IPS-15b (cell line): ENCODE measurements around the gene MED27.

Experiments
- H3K27me3 ChIP-seq: one replicate; pipeline ENCODE4 v1.6.1; 2013; ENCODE audit warnings: low read length; ENCODE audit not compliant: control insufficient read depth, insufficient read depth
- H3K36me3 ChIP-seq: one replicate; pipeline ENCODE4 v1.6.1; 2013; ENCODE audit warnings: low read length; ENCODE audit not compliant: control insufficient read depth, insufficient read depth
- H3K4me1 ChIP-seq: one replicate; pipeline ENCODE4 v1.6.1; 2013; ENCODE audit warnings: mild to moderate bottlenecking, low read length; ENCODE audit not compliant: control insufficient read depth, insufficient read depth
- H3K4me3 ChIP-seq: one replicate; pipeline ENCODE4 v1.5.1; 2013; ENCODE audit warnings: low read depth, low read length
- H3K9ac ChIP-seq: one replicate; pipeline ENCODE4 v1.6.1; 2013; ENCODE audit warnings: low read depth, mild to moderate bottlenecking, low read length
- H3K9me3 ChIP-seq: one replicate; pipeline ENCODE4 v1.6.1; 2013; ENCODE audit warnings: mild to moderate bottlenecking, low read length; ENCODE audit not compliant: control insufficient read depth, insufficient read depth

Gene MED27

DNA sequence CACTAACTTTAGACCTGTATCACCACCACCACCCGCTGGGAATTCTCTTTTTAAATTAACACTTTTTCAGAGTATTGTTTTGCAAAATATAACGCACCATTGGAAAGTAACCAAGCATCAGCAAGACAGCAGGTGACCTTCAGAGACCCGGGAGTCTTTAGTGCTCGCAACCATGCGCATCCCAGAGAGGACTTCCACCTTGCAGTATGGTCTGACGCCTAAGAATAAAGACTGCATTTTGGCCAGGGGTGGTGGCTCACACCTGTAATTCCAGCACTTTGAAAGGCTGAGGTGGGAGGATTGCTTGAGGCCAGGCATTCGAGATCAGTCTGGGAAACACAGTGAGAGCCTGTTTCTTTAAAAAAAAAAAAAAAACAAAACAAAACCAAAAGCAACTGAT lies 113.8 kb downstream of the MED27 start:
- no peak overlapping the region for H3K9ac ChIP-seq
- no peaks in the 10 kb centered on the region for H3K36me3 ChIP-seq
- peaks cover 26% of the 10 kb centered on the region for H3K27me3 ChIP-seq
- H3K4me1 ChIP-seq: peaks cover 17% of the 10 kb centered on the region
- H3K9me3 ChIP-seq: no peaks in the 10 kb centered on the region
- H3K4me3 ChIP-seq: no peak overlapping the region

DNA sequence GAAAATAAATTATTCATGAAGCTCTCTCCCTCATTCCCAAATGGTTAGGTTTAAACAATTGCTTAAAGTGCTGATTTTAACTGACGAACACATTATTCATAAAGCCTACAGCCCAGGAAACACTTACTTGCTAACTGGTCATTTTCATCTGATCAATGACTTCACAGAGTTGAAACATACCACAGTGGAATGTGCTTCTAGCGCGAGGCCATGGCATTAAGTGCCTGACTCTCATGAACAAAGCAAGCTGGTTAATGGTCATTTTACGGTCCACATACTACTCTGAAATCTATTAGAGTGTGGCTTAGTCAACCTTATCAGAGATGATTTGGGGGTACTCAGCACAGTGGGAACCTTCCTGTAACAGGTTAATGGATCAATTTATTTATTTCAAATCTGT lies 114.6 kb downstream of the MED27 start:
- H3K4me3 ChIP-seq: no peak overlapping the region
- H3K27me3 ChIP-seq: peaks cover 26% of the 10 kb centered on the region
- H3K36me3 ChIP-seq: no peaks in the 10 kb centered on the region
- H3K4me1 ChIP-seq: peaks cover 22% of the 10 kb centered on the region
- no peak overlapping the region for H3K9ac ChIP-seq
- H3K9me3 ChIP-seq: no peaks in the 10 kb centered on the region

DNA sequence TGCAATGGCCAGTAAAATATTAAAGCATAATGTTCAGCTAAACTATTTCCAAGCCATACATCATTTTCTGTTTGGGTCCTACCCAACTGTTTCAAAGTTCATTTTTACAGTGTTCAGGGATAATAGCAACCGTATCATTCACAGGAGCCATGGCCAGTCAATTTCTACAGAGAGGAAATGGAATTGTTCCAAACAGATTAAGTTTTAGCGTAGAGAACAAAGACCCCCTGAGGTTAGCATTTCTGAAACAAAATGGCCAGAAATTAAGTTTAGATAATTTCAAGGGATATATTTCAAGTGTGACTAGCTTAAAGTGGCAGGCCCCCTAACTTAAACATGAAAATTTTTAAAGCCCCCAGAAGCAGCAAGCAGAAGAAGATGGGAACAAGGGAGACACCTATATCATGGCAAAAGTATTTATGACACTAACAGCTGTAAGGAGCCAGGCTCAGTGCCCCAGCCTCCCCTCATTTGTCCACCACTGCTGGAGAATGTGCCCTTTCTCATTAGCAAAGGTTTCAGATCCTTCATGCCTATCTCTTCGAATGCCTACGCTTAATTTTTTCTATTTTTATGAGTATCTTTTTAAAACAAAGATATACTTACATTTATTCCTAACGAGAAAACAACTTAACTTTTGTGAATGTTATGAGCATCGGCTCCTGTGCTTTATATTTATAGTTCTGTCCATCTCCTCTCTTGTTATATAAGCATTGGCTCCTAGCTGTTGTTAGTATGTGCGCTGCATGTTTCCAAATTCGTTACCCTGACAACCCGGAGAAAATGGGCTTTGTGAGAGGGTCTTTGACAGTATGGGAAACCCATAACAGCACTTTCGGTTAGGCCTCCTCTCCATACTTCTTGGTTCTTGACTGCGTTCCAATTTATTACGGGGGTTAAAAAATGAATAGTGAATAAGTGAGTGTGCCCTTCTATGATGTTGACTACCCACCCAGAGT lies 116.3 kb downstream of the MED27 start:
- Histone ChIP-seq H3K36me3 (no peaks in the 10 kb centered on the region), H3K4me1 (peaks cover 22% of the 10 kb centered on the region), H3K9me3 (no peaks in the 10 kb centered on the region), H3K27me3 (peaks cover 26% of the 10 kb centered on the region), H3K4me3 (no peak overlapping the region), H3K9ac (no peak overlapping the region)

GRCh38 chr9:131961496-131961880 lies 118.2 kb downstream of the MED27 start:
- Histone ChIP-seq H3K27me3 (peaks cover 23% of the 10 kb centered on the region), H3K9me3 (no peaks in the 10 kb centered on the region), H3K36me3 (no peaks in the 10 kb centered on the region), H3K9ac (no peak overlapping the region), H3K4me3 (no peak overlapping the region), H3K4me1 (peaks cover 19% of the 10 kb centered on the region)

GRCh38 chr9:131960851-131961495 lies 118.7 kb downstream of the MED27 start:
- Histone ChIP-seq H3K4me3 (no peak overlapping the region), H3K36me3 (no peaks in the 10 kb centered on the region), H3K4me1 (peaks cover 14% of the 10 kb centered on the region), H3K9ac (no peak overlapping the region), H3K27me3 (peaks cover 23% of the 10 kb centered on the region), H3K9me3 (no peaks in the 10 kb centered on the region)

DNA sequence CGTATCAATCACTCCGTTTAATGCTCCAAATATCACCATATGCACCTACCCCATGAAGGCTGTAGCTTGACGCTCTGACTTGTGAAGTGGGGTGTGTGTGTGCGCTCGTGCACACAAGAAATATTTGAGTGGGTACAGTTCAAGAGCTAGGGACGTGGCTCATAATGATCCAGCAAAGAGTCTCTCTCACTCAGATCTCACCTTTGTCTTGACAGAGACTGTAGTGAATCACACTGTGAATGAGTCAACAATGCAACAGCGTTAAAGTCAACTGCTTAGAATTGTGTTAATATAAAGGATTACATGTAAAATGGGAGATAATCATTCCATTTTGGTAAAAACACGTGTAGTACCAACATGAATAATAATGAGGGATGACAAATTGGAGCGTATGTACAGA lies 119.4 kb downstream of the MED27 start:
- H3K27me3 ChIP-seq: peaks cover 20% of the 10 kb centered on the region
- H3K4me1 ChIP-seq: peaks cover 9% of the 10 kb centered on the region
- no peak overlapping the region for H3K9ac ChIP-seq
- no peak overlapping the region for H3K4me3 ChIP-seq
- no peaks in the 10 kb centered on the region for H3K36me3 ChIP-seq
- no peaks in the 10 kb centered on the region for H3K9me3 ChIP-seq

DNA sequence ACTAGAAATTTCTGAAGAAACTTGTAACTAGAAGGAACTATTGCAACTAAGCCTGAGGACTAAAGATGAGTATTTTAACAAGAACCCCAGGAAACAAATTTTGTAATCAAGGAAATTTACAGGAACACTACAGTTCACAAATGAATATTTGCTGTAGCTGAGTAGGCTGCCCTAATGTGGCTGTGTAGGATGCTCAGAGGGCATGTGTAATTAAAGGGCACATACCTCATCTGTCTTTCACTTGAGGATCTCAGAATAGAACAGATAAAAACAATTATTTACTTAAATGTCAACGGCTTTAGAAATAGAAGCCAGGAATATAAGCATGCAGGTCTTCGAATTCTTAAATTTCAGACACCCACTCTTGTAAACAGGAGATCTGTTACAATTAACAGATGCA lies 119.8 kb downstream of the MED27 start:
- H3K36me3 ChIP-seq: no peaks in the 10 kb centered on the region
- peaks cover 9% of the 10 kb centered on the region for H3K4me1 ChIP-seq
- no peaks in the 10 kb centered on the region for H3K9me3 ChIP-seq
- H3K27me3 ChIP-seq: peaks cover 16% of the 10 kb centered on the region
- H3K4me3 ChIP-seq: no peak overlapping the region
- no peak overlapping the region for H3K9ac ChIP-seq

- no peak overlapping the region for H3K9ac ChIP-seq
- H3K27me3 ChIP-seq: peaks cover 9% of the 10 kb centered on the region
- no peak overlapping the region for H3K4me3 ChIP-seq
- peaks cover 9% of the 10 kb centered on the region for H3K4me1 ChIP-seq
- H3K36me3 ChIP-seq: no peaks in the 10 kb centered on the region
- no peaks in the 10 kb centered on the region for H3K9me3 ChIP-seq
Observed at GRCh38 chr9:131959056-131959455, 120.6 kb downstream of the MED27 start.

DNA sequence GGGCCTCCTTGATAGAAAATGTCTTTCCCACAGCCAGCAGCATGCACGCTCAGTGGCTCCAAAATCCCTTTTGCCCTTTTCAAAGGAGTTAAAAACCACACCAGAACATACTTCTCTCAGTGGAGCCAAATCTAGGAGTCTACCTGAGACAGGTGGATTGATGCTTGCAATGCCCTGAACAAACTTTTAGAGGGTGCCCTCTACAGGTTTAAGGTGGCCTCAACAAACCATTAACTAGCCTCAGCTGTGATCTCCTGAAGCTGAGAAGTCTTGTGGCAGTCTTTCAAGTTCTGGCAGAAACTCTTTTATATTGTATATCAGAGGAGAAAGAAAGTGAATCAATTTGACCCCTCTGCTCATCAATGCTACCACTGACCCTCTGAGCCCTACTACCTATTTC lies 125.4 kb downstream of the MED27 start:
- Histone ChIP-seq H3K36me3 (no peaks in the 10 kb centered on the region), H3K4me3 (no peak overlapping the region), H3K27me3 (no peaks in the 10 kb centered on the region), H3K9me3 (no peaks in the 10 kb centered on the region), H3K4me1 (no peaks in the 10 kb centered on the region), H3K9ac (no peak overlapping the region)

GRCh38 chr9:131951905-131952304 lies 127.8 kb downstream of the MED27 start:
- H3K9ac ChIP-seq: no peak overlapping the region
- no peak overlapping the region for H3K4me3 ChIP-seq
- no peaks in the 10 kb centered on the region for H3K27me3 ChIP-seq
- H3K4me1 ChIP-seq: no peaks in the 10 kb centered on the region
- H3K36me3 ChIP-seq: no peaks in the 10 kb centered on the region
- H3K9me3 ChIP-seq: no peaks in the 10 kb centered on the region

- Histone ChIP-seq H3K4me1 (no peaks in the 10 kb centered on the region), H3K36me3 (no peaks in the 10 kb centered on the region), H3K9ac (no peak overlapping the region), H3K9me3 (no peaks in the 10 kb centered on the region), H3K27me3 (no peaks in the 10 kb centered on the region), H3K4me3 (no peak overlapping the region)
Observed at GRCh38 chr9:131951155-131951554, 128.5 kb downstream of the MED27 start.

- no peaks in the 10 kb centered on the region for H3K36me3 ChIP-seq
- no peak overlapping the region for H3K9ac ChIP-seq
- no peaks in the 10 kb centered on the region for H3K27me3 ChIP-seq
- no peaks in the 10 kb centered on the region for H3K9me3 ChIP-seq
- no peaks in the 10 kb centered on the region for H3K4me1 ChIP-seq
- no peak overlapping the region for H3K4me3 ChIP-seq
Observed at GRCh38 chr9:131950487-131950886, 129.2 kb downstream of the MED27 start.
